ENCODE measurements around the gene APOBR. TPM values are rescaled to one million over a fixed set of nuclear protein-coding genes. Genes with fewer than 3 reads are reported as not detected.
"Not testable (repeated sequence)": the region's sequence is repeated elsewhere in the genome, so short reads cannot be mapped to it uniquely, and the experiment has no call there.

APOBR gene
- total RNA-seq, 1 donor from 2014 or later, result not detected

DNA sequence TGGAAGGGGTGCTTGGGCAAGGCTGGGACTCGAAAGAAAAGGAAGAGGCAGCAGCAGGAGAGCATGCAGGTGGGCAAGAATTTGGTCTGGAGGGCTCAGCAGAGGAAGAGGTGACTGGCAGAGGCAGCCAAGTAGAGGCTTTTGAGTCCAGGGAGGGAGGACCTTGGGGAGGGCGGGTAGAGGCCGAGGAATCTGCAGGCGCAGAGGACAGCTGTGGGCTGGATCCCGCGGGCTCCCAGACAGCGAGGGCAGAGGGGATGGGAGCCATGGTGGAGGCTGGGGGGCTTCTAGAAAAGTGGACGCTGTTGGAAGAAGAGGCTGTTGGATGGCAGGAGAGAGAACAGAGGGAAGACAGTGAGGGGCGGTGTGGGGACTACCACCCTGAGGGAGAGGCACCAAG, 2.9 kb downstream of the APOBR start:
- Mint-ChIP-seq H3K27me3 (ENCODE audit: unreplicated experiment) (no peaks in the 10 kb centered on the region), H3K4me1 (ENCODE audit: unreplicated experiment) (peaks cover under 1% of the 10 kb centered on the region), H3K36me3 (ENCODE audit: unreplicated experiment) (no peaks in the 10 kb centered on the region), H3K9me3 (ENCODE audit: unreplicated experiment) (no peaks in the 10 kb centered on the region), H3K4me3 (ENCODE audit: unreplicated experiment) (no peak overlapping the region), H3K27ac (ENCODE audit: unreplicated experiment) (no peak overlapping the region)
- TF ChIP-seq, protein P1, sequence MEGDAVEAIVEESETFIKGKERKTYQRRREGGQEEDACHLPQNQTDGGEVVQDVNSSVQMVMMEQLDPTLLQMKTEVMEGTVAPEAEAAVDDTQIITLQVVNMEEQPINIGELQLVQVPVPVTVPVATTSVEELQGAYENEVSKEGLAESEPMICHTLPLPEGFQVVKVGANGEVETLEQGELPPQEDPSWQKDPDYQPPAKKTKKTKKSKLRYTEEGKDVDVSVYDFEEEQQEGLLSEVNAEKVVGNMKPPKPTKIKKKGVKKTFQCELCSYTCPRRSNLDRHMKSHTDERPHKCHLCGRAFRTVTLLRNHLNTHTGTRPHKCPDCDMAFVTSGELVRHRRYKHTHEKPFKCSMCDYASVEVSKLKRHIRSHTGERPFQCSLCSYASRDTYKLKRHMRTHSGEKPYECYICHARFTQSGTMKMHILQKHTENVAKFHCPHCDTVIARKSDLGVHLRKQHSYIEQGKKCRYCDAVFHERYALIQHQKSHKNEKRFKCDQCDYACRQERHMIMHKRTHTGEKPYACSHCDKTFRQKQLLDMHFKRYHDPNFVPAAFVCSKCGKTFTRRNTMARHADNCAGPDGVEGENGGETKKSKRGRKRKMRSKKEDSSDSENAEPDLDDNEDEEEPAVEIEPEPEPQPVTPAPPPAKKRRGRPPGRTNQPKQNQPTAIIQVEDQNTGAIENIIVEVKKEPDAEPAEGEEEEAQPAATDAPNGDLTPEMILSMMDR (IDR thresholded peaks at IDR 0.05), result no peak
- no peak for DNase-seq (ENCODE audit: extremely low spot score, unreplicated experiment)

DNA sequence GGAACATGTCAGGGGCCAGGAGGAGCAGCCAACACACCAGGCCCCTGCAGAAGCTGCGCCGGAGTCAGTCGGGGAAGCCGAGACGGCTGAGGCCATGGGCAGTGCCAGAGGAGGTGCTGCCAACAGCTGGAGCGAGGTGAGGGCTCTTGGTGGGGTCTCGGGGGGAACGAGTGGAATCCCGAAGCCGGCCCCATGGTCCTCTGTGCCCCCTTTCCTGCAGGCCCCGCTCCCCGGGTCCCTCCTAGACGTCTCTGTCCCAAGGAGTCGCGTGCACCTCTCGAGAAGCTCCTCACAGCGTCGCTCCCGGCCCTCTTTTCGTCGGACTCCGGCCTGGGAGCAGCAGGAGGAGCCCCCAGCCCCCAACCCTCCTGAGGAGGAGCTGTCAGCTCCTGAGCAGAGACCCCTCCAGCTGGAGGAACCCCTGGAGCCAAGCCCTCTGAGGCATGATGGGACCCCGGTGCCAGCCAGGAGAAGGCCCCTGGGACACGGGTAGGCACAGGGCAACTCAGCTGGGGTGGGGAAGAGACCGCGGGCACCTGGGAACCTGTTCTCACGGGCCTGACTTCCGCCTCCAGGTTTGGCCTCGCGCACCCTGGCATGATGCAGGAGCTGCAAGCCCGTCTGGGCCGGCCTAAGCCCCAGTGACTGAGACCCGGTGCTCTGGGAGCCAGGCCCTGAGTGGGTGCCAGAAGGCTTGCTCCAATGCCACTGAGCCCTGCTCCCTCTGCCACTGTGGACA, 3.6 kb downstream of the APOBR start:
- Mint-ChIP-seq H3K4me3 (ENCODE audit: unreplicated experiment) (no peak overlapping the region), H3K9me3 (ENCODE audit: unreplicated experiment) (no peaks in the 10 kb centered on the region), H3K36me3 (ENCODE audit: unreplicated experiment) (no peaks in the 10 kb centered on the region), H3K4me1 (ENCODE audit: unreplicated experiment) (no peaks in the 10 kb centered on the region), H3K27ac (ENCODE audit: unreplicated experiment) (no peak overlapping the region), H3K27me3 (ENCODE audit: unreplicated experiment) (no peaks in the 10 kb centered on the region)
- DNase-seq (ENCODE audit: extremely low spot score, unreplicated experiment), result no peak
- TF ChIP-seq, protein P1 (IDR thresholded peaks at IDR 0.05), result no peak

DNA sequence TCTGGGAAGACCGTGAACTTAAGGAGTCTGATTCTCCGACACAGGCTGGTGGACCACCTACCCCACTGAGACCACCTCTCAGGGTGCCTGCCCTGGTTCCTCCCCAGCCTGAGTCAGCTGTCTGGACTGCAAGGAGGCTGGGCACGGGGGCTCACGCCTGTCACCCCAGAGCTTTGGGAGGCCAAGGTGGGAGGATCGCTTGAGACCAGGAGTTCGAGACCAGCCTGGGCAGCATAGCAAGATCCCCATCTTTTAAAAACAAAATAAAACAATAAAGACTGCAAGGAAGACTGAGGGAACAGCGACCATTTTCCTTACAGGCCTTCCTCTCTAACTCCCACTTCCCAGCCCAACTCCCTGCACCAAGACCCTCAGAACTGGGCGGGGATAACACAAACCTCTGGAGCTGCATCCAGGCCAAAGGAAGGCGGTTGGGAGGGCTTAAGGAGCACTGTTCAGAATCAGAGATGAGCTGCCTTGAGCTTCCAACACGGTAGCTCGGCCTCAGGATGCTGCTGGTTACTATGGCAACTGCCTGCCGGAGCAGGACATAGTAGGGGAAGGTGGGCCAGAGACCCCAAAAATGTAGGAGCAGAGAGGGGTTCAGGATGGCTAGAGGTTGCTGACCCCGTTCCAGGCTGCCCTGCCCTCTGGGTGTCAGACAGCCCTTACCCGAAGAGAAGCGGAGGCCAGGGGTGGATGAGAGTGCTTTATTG, 4.4 kb downstream of the APOBR start:
- H3K4me3 Mint-ChIP-seq (ENCODE audit: unreplicated experiment), result no peak overlapping the region
- no peak for DNase-seq (ENCODE audit: extremely low spot score, unreplicated experiment)
- no peaks in the 10 kb centered on the region for H3K36me3 Mint-ChIP-seq (ENCODE audit: unreplicated experiment)
- no peaks in the 10 kb centered on the region for H3K27me3 Mint-ChIP-seq (ENCODE audit: unreplicated experiment)
- no peaks in the 10 kb centered on the region for H3K9me3 Mint-ChIP-seq (ENCODE audit: unreplicated experiment)
- no peak overlapping the region for H3K27ac Mint-ChIP-seq (ENCODE audit: unreplicated experiment)
- TF ChIP-seq, protein P1 (IDR thresholded peaks at IDR 0.05), result no peak
- H3K4me1 Mint-ChIP-seq (ENCODE audit: unreplicated experiment), result no peaks in the 10 kb centered on the region

DNA sequence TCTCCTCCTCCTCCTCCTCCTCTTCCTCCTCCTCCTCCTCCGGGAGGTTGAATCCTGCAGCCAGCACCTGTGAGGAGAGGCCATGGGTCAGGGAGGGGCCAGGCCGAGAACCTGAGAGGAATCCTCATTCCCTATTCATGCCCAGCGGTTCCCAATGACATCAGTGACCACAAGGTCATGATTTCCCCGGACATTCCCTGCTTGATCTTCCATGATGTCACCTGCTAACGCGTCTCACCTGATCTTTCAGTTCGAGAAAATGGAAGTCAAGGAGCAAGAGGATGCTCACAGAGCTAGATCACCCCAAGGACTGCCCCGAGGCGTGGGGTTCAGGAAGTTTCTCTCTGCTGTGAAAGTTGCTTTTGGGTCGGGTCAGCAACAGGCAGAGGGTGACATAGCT, 5.4 kb downstream of the APOBR start:
- no peaks in the 10 kb centered on the region for H3K9me3 Mint-ChIP-seq (ENCODE audit: unreplicated experiment)
- peaks cover 3% of the 10 kb centered on the region for H3K27me3 Mint-ChIP-seq (ENCODE audit: unreplicated experiment)
- no peak for DNase-seq (ENCODE audit: extremely low spot score, unreplicated experiment)
- TF ChIP-seq, protein P1 (IDR thresholded peaks at IDR 0.05), result no peak
- H3K36me3 Mint-ChIP-seq (ENCODE audit: unreplicated experiment), result no peaks in the 10 kb centered on the region
- no peaks in the 10 kb centered on the region for H3K4me1 Mint-ChIP-seq (ENCODE audit: unreplicated experiment)
- no peak overlapping the region for H3K27ac Mint-ChIP-seq (ENCODE audit: unreplicated experiment)
- no peak overlapping the region for H3K4me3 Mint-ChIP-seq (ENCODE audit: unreplicated experiment)

DNA sequence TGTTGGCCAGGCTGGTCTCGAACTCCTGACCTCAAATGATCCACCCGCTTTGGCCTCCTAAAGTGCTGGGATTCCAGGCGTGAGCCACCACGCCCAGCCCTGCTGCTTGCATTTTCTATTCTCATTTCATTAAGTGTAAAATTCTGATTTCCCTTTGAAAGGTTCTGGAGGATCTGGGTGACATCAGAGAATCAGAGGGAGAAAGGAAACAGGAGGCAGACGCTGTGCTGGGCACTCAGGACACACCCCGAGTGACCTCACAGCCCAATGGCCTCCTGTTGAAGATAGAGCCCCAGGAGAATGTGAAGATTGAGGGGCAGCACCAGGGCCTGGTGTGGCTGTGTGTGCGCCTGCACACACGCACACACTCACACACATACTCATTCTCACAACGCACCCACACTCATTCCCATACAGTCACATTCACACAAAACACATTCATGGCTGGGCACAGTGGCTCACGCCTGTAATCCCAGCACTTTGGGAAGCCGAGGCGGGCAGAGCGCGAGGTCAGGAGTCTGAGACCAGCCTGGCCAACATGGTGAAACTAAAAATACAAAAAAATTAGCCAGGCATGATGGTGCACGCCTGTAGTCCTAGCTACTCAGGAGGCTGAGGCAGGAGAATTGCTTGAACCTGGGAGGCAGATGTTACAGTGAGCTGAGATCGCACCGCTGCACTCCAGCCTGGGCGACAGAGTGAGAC, 6.2 kb downstream of the APOBR start:
- not testable (repeated sequence) for H3K27ac Mint-ChIP-seq (ENCODE audit: unreplicated experiment); H3K27me3 Mint-ChIP-seq (ENCODE audit: unreplicated experiment); DNase-seq (ENCODE audit: extremely low spot score, unreplicated experiment); H3K4me1 Mint-ChIP-seq (ENCODE audit: unreplicated experiment); H3K9me3 Mint-ChIP-seq (ENCODE audit: unreplicated experiment); H3K4me3 Mint-ChIP-seq (ENCODE audit: unreplicated experiment); H3K36me3 Mint-ChIP-seq (ENCODE audit: unreplicated experiment)

Measured in osteocyte (in vitro differentiated cells).